NCI-H345 (cell line): ENCODE measurements around the gene INPP5E.
"Not testable (repeated sequence)": the region's sequence is repeated elsewhere in the genome, so short reads cannot be mapped to it uniquely, and the experiment has no call there.

Source experiments
- DNase-seq: peaks from one replicate; lab custom pipeline; 2025; lab: John Stamatoyannopoulos, UW

Gene INPP5E

DNA sequence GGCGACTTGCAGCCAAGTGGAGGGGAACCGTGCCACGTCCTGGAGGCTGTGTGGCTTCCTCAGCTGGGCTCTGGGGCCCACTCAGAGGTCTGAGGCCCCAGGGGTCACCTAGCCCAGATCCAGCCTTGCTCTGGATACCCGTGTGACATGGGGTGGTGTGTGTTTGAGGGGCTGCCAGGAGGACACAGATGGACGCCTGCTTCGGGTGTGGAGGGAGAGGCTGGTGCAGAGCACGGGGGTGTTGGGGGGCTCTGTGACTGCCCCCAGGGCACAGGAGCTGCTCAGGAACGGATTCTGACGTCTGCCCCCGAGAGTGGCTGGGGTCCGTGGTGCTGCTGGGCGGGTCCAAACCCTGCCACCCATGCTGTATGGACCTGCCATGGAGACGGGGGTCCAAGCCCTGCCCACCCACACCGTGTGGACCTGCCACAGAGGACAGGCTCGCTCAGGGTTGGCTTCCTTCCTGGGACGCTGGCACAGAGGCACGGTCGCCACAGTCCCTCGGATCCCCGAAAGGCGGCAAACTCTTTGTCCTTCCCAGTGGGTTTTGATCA is 10.5 kb downstream of the INPP5E start:
- no peak for DNase-seq

DNA sequence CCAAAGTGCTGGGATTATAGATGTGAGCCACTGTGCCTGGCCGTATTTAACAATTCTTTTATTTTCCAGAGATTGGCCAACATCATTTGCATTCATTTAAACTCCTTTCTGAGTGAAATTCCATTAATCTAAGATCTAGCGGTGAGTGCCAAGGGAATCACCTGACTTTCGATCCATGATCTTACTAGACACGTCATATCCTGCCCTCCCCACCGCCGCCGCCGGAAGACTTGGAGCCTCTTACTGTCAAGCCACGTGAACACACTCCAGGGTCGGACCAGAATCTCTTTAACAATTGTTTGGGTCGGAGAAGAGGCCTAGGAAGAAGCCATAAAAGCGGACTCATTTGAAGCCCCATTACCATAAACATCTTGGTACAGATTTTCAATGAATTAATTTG is 12.9 kb downstream of the INPP5E start:
- DNase-seq = no peak

DNA sequence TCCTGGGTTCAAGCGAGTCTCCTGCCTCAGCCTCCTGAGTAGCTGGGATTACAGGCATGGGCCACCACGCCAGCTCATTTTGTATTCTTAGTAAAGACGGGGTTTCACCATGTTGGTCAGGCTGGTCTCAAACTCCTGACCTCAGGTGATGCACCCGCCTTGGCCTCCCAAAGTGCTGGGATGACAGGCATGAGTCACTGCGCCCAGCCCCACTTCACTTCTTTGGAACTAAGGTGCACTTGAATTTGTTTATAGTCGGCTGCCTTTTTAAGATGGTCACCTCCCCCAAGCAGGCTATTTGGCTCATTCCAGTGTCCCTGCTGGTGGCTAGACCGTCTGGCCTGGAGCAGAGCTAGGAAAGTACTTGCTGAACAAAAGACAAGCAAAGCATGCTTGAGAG is 14.3 kb downstream of the INPP5E start:
- DNase-seq = not testable (repeated sequence)

DNA sequence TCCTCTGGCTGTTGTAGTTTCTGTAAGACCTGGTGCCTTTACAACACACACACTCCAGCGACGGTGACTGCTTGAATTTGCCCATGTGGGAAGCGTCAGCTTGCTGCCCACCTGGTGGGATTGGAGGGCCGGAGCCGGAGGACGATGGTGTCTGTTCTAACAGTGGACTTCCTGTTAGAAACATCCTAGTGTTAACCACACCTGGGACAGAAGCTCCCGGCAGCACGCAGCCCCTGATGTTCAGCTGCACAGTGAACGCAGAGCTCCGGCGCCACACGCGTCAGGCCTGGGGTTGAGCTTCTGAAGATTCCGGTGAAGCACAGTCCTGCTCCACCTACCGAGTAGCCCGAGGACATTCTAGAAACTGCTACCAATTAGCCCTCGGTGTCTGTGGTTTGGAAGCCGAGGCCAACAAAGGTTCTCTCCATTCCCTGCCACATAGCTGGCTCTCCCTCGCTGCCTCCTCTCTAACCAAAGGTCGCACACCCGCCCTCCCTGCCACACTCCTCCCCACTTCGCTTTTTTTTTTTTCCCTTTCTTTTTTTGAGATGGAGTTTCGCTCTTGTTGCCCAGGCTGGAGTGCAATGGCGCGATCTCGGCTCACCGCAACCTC is 14.8 kb downstream of the INPP5E start:
- DNase-seq = no peak

DNA sequence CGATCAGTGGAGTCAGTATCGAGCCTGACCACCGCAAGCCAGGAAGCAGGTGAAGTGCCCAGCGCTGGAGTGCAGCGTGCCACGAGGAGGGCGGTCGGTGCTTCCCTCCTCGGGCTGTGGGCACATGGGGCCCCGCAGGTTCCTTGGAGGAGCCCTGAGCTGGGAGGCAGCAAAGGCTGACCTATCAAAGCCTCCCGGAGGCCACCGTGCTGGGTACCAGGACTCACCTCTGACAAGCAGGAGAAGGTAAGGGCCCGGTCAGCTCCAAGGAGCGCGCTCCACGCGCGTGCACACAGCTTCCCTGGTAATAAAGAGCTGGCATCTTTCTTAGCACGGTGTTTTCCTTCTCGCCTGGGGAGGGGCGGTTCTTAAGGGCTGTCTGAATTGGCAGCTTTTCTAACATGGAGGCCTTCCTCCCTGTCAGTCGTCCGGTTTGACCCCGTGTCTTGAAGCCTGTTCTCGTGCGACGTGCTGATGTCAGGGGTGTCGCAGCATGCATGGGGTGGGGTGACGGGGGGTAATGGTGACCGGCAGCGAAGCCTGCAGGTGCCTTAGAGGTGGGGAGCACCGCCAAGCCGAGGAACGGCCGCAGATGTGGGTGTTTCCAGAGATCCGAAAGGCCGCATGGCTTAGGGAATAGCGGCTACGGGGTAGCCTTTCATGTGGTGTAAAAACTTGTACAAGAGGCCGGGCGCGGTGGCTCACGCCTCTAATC is 16.1 kb downstream of the INPP5E start:
- DNase-seq = no peak

DNA sequence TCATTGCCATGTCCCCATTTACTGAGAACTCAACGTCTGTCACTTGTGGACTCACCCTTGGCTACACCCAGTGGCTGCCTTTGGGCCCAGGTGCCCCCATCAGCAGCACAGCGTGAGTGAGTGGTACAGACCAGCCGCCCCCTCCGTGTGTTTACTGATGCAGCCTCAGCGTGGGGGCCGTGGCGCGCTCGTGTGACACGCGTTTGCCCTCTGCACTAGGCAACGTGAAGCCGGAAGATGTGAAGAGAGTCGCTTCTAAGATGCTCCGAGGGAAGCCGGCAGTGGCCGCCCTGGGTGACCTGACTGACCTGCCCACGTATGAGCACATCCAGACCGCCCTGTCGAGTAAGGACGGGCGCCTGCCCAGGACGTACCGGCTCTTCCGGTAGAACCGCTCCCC is 16.8 kb downstream of the INPP5E start:
- DNase-seq = no peak

DNA sequence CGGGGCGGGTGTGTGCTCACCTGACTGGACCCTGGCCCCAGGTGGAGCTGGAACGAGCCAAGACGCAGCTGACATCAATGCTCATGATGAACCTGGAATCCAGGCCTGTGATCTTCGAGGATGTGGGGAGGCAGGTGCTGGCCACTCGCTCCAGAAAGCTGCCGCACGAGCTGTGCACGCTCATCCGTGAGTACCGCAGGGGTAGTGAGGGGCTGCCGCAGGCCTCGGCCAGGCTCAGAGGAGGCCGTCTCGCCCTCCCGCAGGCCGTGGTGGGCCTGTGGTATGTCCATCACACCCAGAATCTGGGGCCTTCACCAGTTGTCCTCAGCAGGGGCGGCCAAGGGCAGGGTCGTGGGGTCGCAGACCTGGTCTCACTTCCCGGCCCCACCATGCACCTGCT is 17.9 kb downstream of the INPP5E start:
- DNase-seq = no peak

DNA sequence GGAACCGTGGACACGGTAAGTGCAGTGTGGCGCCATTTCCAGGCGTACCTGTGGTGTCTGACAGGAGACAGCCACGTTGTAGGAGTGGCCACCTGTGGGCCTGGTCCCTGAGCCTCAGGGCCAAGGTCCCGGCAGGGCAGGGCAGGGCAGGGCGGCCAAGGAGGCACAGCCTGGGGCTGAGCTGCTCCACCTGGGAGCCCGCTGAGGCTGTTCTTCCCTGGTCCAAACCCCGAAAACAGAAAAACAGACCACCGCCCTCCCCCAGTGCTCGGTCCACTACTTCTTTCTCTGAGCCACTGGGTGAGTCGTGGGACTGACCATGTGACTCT is 20.6 kb downstream of the INPP5E start:
- no peak for DNase-seq

DNA sequence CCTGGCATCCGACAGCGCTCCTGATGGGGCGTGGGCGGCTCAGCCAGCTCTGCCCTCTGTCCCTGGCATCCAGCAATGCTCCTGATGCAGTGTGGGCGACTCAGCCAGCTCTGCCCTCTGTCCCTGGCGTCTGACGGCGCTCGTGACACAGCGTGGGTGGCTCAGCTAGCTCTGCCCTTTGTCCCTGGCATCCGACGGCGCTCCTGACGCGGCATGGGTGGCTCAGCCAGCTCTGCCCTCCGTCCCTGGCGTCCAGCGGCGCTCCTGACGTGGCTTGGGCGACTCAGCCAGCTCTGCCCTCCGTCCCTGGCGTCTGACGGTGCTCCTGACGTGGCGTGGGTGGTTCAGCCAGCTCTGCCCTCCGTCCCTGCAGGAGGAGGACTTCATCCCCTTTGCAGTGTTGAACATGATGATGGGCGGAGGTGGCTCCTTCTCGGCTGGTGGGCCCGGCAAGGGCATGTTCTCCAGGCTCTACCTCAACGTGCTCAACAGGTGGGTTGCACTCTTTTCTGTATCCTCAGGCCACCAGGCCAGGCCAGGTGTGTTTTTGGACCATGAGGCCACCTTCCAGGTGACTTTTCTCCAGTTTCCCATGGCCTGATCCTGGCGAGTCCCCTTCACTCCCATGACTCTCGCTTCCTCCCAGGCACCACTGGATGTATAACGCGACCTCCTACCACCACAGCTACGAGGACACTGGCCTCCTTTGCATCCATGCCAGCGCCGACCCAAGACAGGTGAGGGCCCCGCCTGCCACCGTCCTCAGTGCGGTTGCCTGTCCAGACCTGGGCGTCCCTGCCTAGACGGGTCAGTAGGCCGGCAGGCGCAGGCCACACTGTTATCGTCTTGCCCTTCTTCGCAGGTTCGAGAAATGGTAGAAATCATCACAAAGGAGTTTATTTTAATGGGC is 21.2 kb downstream of the INPP5E start:
- DNase-seq = no peak

DNA sequence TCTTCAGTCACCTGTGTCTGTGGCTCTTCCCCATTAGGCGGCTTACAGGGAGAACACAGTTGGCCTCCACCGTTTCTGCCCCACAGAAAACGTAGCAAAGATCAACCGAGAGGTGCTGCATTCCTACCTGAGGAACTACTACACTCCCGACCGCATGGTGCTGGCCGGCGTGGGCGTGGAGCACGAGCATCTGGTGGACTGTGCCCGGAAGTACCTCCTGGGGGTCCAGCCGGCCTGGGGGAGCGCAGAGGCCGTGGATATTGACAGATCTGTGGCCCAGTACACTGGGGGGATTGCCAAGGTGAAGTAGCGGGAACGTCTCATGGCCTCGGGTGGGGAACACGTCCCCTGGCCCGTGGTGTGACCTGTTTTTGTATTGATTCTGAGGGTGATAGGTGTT is 22.7 kb downstream of the INPP5E start:
- no peak for DNase-seq

DNA sequence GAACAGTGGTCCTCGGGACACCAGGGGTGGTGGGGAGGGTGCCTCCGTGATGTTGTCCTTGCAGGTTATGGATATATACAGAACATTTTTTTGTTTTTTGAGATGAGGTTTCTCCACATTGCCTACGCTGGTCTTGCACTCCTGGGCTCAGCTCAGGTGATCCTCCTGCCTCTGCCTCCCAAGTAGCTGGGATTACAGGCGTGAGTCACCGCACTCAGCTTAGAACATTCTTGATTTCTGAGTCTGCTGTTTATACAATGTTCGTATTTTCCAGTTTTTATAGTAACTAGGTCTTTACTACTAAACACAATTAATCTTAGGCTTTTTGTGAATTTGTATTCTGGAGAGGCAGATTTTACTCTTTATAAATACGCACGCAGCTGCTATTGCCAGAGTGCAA is 23.2 kb downstream of the INPP5E start:
- DNase-seq = no peak

DNA sequence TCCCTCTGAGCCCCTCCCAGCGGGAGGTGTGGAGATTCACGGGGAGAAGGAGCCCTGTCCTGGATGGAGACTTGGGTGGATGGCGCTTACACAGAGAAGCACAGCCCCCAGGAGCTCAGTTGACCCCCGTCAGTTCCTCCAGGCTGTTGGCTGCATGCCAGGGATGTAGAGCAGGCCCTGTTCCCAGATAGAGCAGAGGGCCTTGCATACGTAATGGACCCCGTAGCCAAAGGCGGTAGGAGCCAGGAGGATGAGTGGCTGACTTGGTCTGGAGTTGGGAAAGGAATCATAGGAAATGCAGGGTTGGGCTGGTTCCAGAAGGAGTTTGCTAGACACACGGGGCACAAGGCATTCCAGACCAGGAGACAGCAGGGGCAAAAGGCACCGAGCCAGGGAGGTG is 26.7 kb downstream of the INPP5E start:
- DNase-seq = no peak

DNA sequence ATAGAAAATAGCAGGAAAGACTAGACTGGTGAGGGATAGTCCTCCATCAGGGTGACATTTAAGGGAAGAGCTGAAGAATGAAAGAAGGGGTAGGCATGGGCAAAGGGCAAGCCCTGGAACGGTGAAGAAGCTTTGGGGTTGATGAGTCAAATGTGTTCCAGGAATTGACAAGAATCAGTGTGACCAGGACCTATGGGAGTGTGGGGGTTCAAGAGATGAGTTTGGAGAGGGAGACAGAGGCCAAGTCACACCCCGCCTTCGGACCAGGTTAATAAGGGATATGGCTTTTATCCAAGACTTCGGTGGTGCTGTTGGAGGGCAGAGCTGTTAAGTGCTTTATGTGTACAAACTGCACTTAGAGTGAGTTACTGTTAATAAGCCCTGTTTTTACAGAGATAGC is 28.3 kb downstream of the INPP5E start:
- DNase-seq = no peak

DNA sequence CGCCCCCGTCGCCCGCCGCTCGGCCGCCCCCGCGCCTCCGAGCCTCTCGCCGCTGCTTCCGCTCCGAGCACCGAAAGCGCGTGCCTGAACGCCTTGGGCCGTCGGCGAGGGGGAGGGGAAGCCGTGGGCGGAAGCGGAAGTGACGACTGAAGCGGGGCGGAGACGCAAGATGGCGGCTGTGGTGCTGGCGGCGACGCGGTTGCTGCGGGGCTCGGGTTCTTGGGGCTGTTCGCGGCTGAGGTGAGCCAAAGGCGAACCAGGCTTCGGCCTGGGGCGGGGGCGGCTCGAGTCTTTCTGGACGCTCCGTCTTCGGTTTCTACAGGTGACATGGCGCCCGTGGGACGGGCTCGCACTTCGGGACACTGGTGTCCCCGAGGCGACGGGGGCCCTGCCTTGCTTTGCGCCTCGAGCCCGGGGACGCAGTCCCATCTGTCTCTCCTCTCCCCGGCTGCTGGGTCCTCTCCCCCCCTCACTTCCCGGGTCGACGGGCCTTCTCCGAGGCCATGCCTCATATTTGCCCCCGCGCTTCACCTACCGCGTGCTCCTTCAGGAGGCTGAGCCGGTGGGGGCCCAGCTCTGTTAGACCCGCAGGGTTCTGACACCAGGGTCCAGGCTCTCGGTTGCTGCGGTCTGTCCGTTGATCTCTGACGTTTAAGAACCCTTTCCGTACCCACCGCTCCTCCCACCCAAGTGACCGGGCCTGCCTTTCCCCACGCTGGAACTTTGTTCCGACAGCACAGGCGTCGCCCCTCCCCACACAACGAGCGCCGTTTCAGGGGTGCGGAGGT is 29.0 kb downstream of the INPP5E start, which contains the start of the genes ENTR1 and PMPCA:
Gene ENTR1, minus strand, starts transcription at position 115 of the 788 bp plus-strand sequence. CDS start 217 bp downstream, outside the sequence.
Gene PMPCA, plus strand, starts transcription at position 159 of the 788 bp plus-strand sequence. Its CDS starts 11 bp downstream, at position 170.
- DNase-seq = peak; percentile 90

DNA sequence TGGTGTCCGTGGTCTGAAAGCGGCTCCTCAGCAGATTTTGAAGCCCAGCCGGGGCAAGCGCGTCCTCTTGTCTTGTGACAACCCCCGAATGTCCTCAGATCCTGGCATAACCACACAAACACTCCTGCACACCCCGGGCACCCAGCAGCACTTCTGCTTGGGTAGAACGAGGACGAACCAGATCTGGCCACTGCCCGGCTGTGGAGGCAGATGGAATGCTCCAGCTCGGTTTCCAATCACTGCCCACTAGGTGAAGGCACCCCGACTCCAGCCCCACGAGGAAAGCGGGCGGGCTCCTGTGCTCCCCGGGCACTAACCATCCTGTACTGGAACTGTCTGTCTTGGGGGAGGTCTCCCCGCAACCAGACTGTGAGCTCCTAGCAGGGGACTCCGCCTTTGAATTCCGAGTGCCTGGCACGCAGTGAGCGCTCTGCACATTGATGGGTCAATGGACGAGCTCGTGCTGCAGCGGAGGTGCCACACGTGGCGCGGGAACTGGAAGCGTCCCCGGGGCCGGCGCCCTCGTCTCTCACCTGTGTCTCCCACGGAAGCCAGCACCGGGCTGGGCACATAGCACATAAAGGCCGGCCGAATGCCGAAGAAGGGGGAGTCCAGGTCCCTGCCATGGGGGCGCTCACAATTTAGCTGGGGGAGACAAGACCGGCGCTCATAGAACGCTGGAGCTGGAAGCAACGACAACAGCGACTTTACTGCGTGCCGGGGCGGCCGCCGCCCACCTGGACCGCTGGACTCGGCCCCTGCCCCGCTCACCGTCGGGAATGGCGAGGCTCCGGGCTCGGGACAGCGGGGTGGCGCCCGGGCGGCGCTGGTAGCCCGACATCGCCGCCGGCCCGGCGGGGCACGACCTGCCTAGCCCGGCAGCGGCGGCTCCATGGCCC is 29.8 kb downstream of the INPP5E start:
- peak; percentile 4 for DNase-seq

DNA sequence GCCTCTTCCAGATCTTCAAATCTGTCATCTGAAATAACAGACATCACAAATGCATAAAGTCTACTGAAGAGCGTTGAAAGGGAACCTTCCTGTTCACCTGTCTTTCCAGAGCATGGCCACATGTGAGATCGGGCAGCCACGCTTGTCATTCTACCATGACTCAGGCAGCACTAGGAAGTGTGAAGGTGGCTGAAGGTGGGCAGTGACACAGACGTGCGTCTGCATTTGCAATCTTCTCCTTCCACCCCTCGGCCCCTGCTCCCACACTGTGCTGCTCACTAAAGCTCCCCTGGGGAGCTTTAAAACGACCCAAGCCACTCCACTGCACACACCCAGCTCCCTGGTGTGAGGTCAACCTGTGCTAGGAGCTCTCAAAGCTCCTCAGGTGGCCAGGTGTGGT is 31.7 kb downstream of the INPP5E start:
- DNase-seq = no peak

DNA sequence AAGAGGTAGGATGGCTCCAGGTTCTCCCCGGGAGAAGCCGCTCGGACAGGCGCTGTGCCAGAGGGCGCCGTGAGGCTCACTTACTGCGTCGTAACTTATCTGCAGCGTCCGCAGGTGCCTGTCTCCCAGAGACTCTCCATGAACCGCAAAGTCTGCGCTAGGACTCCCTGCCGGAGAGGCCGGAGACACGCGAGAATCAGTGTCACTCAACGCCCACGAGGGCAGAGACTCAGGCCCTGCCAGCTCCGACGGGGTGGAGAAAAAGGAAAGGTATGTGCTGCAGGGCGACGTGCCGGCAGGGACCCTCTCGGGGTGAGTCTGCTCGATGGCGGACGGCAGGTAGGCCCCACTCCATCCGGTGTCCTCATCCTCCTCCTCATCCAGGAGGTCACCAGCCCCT is 32.6 kb downstream of the INPP5E start:
- DNase-seq = not testable (repeated sequence)

DNA sequence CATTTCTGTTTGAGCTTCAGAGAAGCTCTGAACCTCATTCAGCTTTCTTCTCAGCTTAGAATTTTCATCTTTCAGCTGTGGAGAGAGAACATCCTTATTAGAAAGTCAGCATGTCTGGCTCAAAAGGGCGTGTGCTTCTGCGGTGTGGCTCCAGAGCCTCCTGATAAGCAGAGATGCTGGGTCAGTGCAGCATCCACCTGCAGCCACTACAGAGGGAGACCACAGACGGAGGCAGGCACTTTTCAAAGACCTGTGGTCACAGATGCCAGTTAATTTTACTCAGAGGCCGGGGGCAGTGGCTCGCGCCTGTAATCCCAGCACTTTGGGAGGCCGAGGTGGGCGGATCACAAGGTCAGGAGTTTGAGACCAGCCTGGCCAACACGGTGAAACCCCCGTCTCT is 33.7 kb downstream of the INPP5E start:
- DNase-seq = not testable (repeated sequence)

DNA sequence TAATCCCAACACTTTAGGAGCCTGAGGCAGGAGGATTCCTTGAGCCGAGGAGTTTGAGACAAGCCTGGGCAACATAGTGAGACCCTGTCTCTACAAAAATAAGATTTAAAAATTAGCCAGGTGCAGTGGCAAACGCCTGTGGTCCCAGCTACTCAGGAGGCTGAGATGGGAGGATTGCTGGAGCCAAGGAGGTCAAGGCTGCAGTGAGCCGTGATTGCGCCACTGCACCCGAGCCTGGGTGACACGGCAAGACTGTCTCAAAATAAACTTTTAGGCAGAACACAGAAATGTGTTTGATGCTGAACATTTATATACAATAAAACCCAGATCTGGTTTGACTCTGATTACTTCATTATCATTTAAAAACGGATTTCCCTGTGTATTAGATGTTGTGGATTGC is 34.2 kb downstream of the INPP5E start:
- no peak for DNase-seq

DNA sequence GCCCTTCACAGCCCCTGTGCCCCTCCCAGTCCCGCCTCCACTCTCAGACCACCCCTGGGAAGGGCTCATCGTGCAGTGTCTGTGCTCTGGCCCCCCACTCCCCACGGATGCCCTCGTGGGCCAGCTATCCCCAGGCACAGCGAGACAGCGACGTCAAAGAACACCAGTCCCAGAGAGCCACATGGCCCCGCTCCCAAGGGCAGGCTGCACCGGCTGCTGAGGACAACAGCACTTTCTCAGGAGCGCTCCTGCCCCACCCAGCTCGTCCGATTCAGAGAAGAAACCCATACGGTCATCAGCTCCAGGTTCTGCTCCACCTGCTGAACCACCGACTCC is 34.9 kb downstream of the INPP5E start:
- DNase-seq = no peak
